Astrocyte (in vitro differentiated cells and primary cell): Measurements from ENCODE around the gene MTMR8. TPM values are rescaled to one million over a fixed set of nuclear protein-coding genes. Genes with fewer than 3 reads are reported as not detected.

Experiments used
- DNase-seq: peaks from one replicate; pipeline ENCODE4 v3.0.0-alpha.2; 2010; ENCODE audit warnings: low read depth
- FAIRE-seq: peaks from 2 replicates; lab custom pipeline; 2011; peaks lifted over from hg19 to GRCh38; lab: Jason Lieb, UNC
- H2AFZ ChIP-seq: 2 replicates; pipeline ENCODE4 v1.6.0; 2012; ENCODE audit warnings: low read depth, low read length, inconsistent platforms
- H3K27ac ChIP-seq: 2 replicates; pipeline ENCODE4 v1.5.1; 2011; ENCODE audit warnings: low read depth, low read length, inconsistent platforms
- H3K27me3 ChIP-seq: 2 replicates; pipeline ENCODE4 v1.6.0; 2011; ENCODE audit warnings: low read length, inconsistent platforms; ENCODE audit not compliant: insufficient read depth
- H3K36me3 ChIP-seq: 2 replicates; pipeline ENCODE4 v1.5.1; 2011; ENCODE audit warnings: low read length, inconsistent platforms; ENCODE audit not compliant: insufficient read depth
- H3K4me1 ChIP-seq: 2 replicates; pipeline ENCODE4 v1.5.1; 2011; ENCODE audit warnings: low read length, inconsistent platforms; ENCODE audit not compliant: insufficient read depth
- H3K4me2 ChIP-seq: 2 replicates; pipeline ENCODE4 v1.6.0; 2012; ENCODE audit warnings: low read length, inconsistent platforms
- H3K4me3 ChIP-seq: 2 replicates; pipeline ENCODE4 v1.5.1; 2011; ENCODE audit warnings: low read depth, mild to moderate bottlenecking, low read length, inconsistent platforms; ENCODE audit not compliant: insufficient read depth
- H3K79me2 ChIP-seq: 2 replicates; pipeline ENCODE4 v1.6.0; 2012; ENCODE audit warnings: mild to moderate bottlenecking, low read length, inconsistent platforms; ENCODE audit not compliant: insufficient read depth
- H3K9ac ChIP-seq: 2 replicates; pipeline ENCODE4 v1.6.0; 2012; ENCODE audit warnings: mild to moderate bottlenecking, low read length, inconsistent platforms
- H3K9me3 ChIP-seq: 2 replicates; pipeline ENCODE4 v1.5.1; 2012; ENCODE audit warnings: low read depth, mild to moderate bottlenecking, low read length, inconsistent platforms; ENCODE audit not compliant: insufficient read depth
- H4K20me1 ChIP-seq: 2 replicates; pipeline ENCODE4 v1.6.0; 2012; ENCODE audit warnings: low read length, inconsistent platforms; ENCODE audit not compliant: insufficient read depth
- H3K27ac Mint-ChIP-seq: one replicate; pipeline ENCODE4 v1.8.0; 2021; ENCODE audit warnings: mild to moderate bottlenecking, mixed read lengths; ENCODE audit not compliant: unreplicated experiment
- H3K27me3 Mint-ChIP-seq: one replicate; pipeline ENCODE4 v1.8.0; 2021; ENCODE audit warnings: low read depth, mixed read lengths; ENCODE audit not compliant: unreplicated experiment
- H3K36me3 Mint-ChIP-seq: one replicate; pipeline ENCODE4 v1.8.0; 2021; ENCODE audit warnings: low read depth, mixed read lengths; ENCODE audit not compliant: unreplicated experiment
- H3K4me1 Mint-ChIP-seq: one replicate; pipeline ENCODE4 v1.8.0; 2021; ENCODE audit warnings: low read depth, mixed read lengths; ENCODE audit not compliant: unreplicated experiment
- H3K4me3 Mint-ChIP-seq: one replicate; pipeline ENCODE4 v1.8.0; 2021; ENCODE audit warnings: mild to moderate bottlenecking, moderate library complexity, mixed read lengths; ENCODE audit not compliant: unreplicated experiment
- H3K9me3 Mint-ChIP-seq: one replicate; pipeline ENCODE4 v1.8.0; 2021; ENCODE audit warnings: mild to moderate bottlenecking, mixed read lengths; ENCODE audit not compliant: unreplicated experiment
- EZH2 ChIP-seq: IDR thresholded peaks from 2 replicates; pipeline ENCODE4 v1.6.1; 2012; ENCODE audit warnings: mild to moderate bottlenecking, low read length, inconsistent platforms; ENCODE audit not compliant: insufficient read depth
- total RNA-seq: library from RNA; stranded (reverse); gene quantifications from 2 replicates; pipeline ENCODE4 v1.2.1, GENCODE V29; 2021
- TF ChIP-seq, protein P1 (sequence below): IDR thresholded peaks from 2 replicates; pipeline ENCODE4 v1.5.1; 2011; ENCODE audit warnings: low read depth, mild to moderate bottlenecking, inconsistent platforms, low read length, moderate library complexity; ENCODE audit not compliant: insufficient read depth

MTMR8 gene
- total RNA-seq, 1 donor from 2014 or later, result 1.6 TPM

DNA sequence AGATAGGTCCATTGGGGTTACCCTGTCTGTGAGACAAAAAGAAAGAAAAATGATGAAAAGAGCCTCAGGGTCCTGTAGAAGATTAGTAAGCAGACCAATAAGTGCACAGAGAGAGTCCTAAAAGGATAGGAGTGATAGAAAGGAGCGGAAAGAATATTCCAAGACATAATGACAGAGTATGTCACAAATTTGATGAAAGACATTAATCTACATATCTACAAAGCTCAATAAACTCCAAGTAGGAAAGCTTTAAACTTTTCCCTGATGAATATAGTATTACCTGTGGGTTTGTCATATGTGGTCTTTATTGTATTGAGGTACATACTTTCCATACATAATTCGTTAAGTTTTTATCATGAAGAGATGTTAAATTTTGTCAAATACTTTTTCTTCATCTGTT, 73.7 kb downstream of the MTMR8 start:
- Mint-ChIP-seq H3K36me3 (peaks cover 2% of the 10 kb centered on the region), H3K27me3 (no peaks in the 10 kb centered on the region), H3K27ac (no peak overlapping the region), H3K9me3 (peaks cover 2% of the 10 kb centered on the region), H3K4me1 (no peaks in the 10 kb centered on the region), H3K4me3 (no peak overlapping the region)
- no peaks in the 10 kb centered on the region for H4K20me1 ChIP-seq
- H3K27me3 ChIP-seq, result no peaks in the 10 kb centered on the region
- TF ChIP-seq, protein P1, sequence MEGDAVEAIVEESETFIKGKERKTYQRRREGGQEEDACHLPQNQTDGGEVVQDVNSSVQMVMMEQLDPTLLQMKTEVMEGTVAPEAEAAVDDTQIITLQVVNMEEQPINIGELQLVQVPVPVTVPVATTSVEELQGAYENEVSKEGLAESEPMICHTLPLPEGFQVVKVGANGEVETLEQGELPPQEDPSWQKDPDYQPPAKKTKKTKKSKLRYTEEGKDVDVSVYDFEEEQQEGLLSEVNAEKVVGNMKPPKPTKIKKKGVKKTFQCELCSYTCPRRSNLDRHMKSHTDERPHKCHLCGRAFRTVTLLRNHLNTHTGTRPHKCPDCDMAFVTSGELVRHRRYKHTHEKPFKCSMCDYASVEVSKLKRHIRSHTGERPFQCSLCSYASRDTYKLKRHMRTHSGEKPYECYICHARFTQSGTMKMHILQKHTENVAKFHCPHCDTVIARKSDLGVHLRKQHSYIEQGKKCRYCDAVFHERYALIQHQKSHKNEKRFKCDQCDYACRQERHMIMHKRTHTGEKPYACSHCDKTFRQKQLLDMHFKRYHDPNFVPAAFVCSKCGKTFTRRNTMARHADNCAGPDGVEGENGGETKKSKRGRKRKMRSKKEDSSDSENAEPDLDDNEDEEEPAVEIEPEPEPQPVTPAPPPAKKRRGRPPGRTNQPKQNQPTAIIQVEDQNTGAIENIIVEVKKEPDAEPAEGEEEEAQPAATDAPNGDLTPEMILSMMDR, result no peak
- TF ChIP-seq EZH2, result no peak
- H3K4me1 ChIP-seq, result no peaks in the 10 kb centered on the region
- H3K4me3 ChIP-seq, result no peak overlapping the region
- FAIRE-seq, result peak; percentile 94
- H3K9ac ChIP-seq, result no peak overlapping the region
- H3K36me3 ChIP-seq, result no peaks in the 10 kb centered on the region
- no peaks in the 10 kb centered on the region for H3K9me3 ChIP-seq
- no peak overlapping the region for H3K4me2 ChIP-seq
- no peak overlapping the region for H3K27ac ChIP-seq
- no peak overlapping the region for H2AFZ ChIP-seq
- no peak for DNase-seq
- H3K79me2 ChIP-seq, result no peaks in the 10 kb centered on the region

GRCh38 chrX:64313624-64314023, 81.6 kb downstream of the MTMR8 start:
- no peaks in the 10 kb centered on the region for H3K9me3 Mint-ChIP-seq
- no peaks in the 10 kb centered on the region for H3K4me1 Mint-ChIP-seq
- H3K27ac Mint-ChIP-seq, result no peak overlapping the region
- no peaks in the 10 kb centered on the region for H3K4me1 ChIP-seq
- no peaks in the 10 kb centered on the region for H3K9me3 ChIP-seq
- H2AFZ ChIP-seq, result no peak overlapping the region
- FAIRE-seq (peak; percentile 39), DNase-seq (no peak)
- no peak for TF ChIP-seq EZH2
- no peak overlapping the region for H3K4me3 Mint-ChIP-seq
- H3K4me3 ChIP-seq, result no peak overlapping the region
- no peaks in the 10 kb centered on the region for H3K27me3 Mint-ChIP-seq
- H3K4me2 ChIP-seq, result no peak overlapping the region
- peaks cover 2% of the 10 kb centered on the region for H3K36me3 Mint-ChIP-seq
- no peak overlapping the region for H3K27ac ChIP-seq
- H3K27me3 ChIP-seq, result no peaks in the 10 kb centered on the region
- H3K9ac ChIP-seq, result no peak overlapping the region
- H3K36me3 ChIP-seq, result no peaks in the 10 kb centered on the region
- H4K20me1 ChIP-seq, result no peaks in the 10 kb centered on the region
- no peaks in the 10 kb centered on the region for H3K79me2 ChIP-seq

GRCh38 chrX:64306712-64307111, 88.5 kb downstream of the MTMR8 start:
- no peaks in the 10 kb centered on the region for H3K36me3 ChIP-seq
- Mint-ChIP-seq H3K36me3 (peaks cover 3% of the 10 kb centered on the region), H3K27ac (no peak overlapping the region), H3K4me1 (no peaks in the 10 kb centered on the region), H3K27me3 (no peaks in the 10 kb centered on the region), H3K4me3 (no peak overlapping the region), H3K9me3 (peaks cover 6% of the 10 kb centered on the region)
- H3K4me1 ChIP-seq, result no peaks in the 10 kb centered on the region
- no peaks in the 10 kb centered on the region for H4K20me1 ChIP-seq
- FAIRE-seq (no peak), DNase-seq (no peak)
- H2AFZ ChIP-seq, result no peak overlapping the region
- TF ChIP-seq, protein P1, result no peak
- no peak for TF ChIP-seq EZH2
- H3K9ac ChIP-seq, result no peak overlapping the region
- H3K9me3 ChIP-seq, result no peaks in the 10 kb centered on the region
- no peak overlapping the region for H3K4me3 ChIP-seq
- H3K4me2 ChIP-seq, result no peak overlapping the region
- no peaks in the 10 kb centered on the region for H3K79me2 ChIP-seq
- no peaks in the 10 kb centered on the region for H3K27me3 ChIP-seq
- no peak overlapping the region for H3K27ac ChIP-seq
